Peyer's patch (tissue), 4 donors: ENCODE measurements around the gene NEB. TPM values are rescaled to one million over a fixed set of nuclear protein-coding genes. Genes with fewer than 3 reads are reported as not detected.

ENCODE experiments used
- DNase-seq, 3 donors: peaks; one replicate each; pipeline ENCODE4 v3.0.0-alpha.2; 2017 to 2019
- H3K27ac ChIP-seq, 4 donors: fragments of 200-600 bp; sonication (generic); one replicate each; pipeline ENCODE4 v1.5.1; 2016 to 2019
- H3K27me3 ChIP-seq, 2 donors: fragments of 200-600 bp; sonication (generic); one replicate each; pipeline ENCODE4 v1.5.1; 2019
- H3K36me3 ChIP-seq, 3 donors: fragments of 200-600 bp; sonication (generic); one replicate each; pipeline ENCODE4 v1.5.1; 2016 to 2019
- H3K4me1 ChIP-seq, 4 donors: fragments of 200-600 bp; sonication (generic); one replicate each; pipeline ENCODE4 v1.5.1; 2016 to 2019
- H3K4me3 ChIP-seq, 4 donors: fragments of 200-600 bp; sonication (generic); 1 replicate in 3 of 4; 2 replicates in 1 of 4; pipeline ENCODE4 v1.5.1; 2016 to 2019; ENCODE audit warnings: mild to moderate bottlenecking in 1 of 4
- H3K9me3 ChIP-seq, 4 donors: fragments of 200-600 bp; sonication (generic); one replicate each; pipeline ENCODE4 v1.5.1; 2016 to 2019; ENCODE audit warnings: mild to moderate bottlenecking in 1 of 4
- CTCF ChIP-seq, 6 experiments: fragments of 450-650 bp in 4 of 6; fragments of 200-600 bp in 2 of 6; sonication (generic) in 1 of 6; IDR thresholded peaks; one replicate each; pipeline ENCODE4 v1.5.1; 2017 to 2019; ENCODE audit warnings: antibody characterized with exemption in 6 of 6, mild to moderate bottlenecking in 3 of 6, moderate library complexity in 1 of 6
- POLR2A ChIP-seq, 2 donors: fragments of 450-650 bp; IDR thresholded peaks; one replicate each; pipeline ENCODE4 v1.5.1; 2017; ENCODE audit warnings: antibody characterized with exemption in 2 of 2, mild to moderate bottlenecking in 2 of 2, moderate library complexity in 2 of 2
- total RNA-seq, 4 donors: library from RNA; depleted of rRNA; stranded (reverse); fragments of >200 nt; gene quantifications; one replicate each; pipeline ENCODE4 v1.1.0, GENCODE V29; 2016

The NEB gene
- total RNA-seq, 4 donors from 2014 or later, result 2.7 to 5.1 (median 4.2) TPM

GRCh38 chr2:151720521-151720920 lies 13.8 kb downstream of the NEB start:
- DNase-seq, result no peak
- no peaks in the 10 kb centered on the region for H3K36me3 ChIP-seq
- no peak overlapping the region for H3K27ac ChIP-seq
- no peaks in the 10 kb centered on the region for H3K4me1 ChIP-seq
- H3K27me3 ChIP-seq, result no peaks in the 10 kb centered on the region
- no peaks in the 10 kb centered on the region for H3K9me3 ChIP-seq
- H3K4me3 ChIP-seq, result no peak overlapping the region
- no peak for TF ChIP-seq CTCF (IDR thresholded peaks at IDR 0.05)

- no peak for TF ChIP-seq POLR2A (IDR thresholded peaks at IDR 0.05)
- no peak for TF ChIP-seq CTCF (IDR thresholded peaks at IDR 0.05)
- no peak for DNase-seq
- Histone ChIP-seq H3K27ac (no peak overlapping the region), H3K9me3 (no peaks in the 10 kb centered on the region), H3K27me3 (no peaks in the 10 kb centered on the region), H3K4me3 (no peak overlapping the region), H3K36me3 (no peaks in the 10 kb centered on the region), H3K4me1 (no peaks in the 10 kb centered on the region)
These were observed 15.5 kb downstream of the NEB start for GRCh38 chr2:151718796-151719195.

GRCh38 chr2:151718247-151718646 lies 16.0 kb downstream of the NEB start:
- no peak overlapping the region for H3K4me3 ChIP-seq
- no peaks in the 10 kb centered on the region for H3K36me3 ChIP-seq
- no peaks in the 10 kb centered on the region for H3K27me3 ChIP-seq
- no peaks in the 10 kb centered on the region for H3K9me3 ChIP-seq
- TF ChIP-seq CTCF (IDR thresholded peaks at IDR 0.05), result no peak
- no peak for DNase-seq
- no peak overlapping the region for H3K27ac ChIP-seq
- H3K4me1 ChIP-seq, result no peaks in the 10 kb centered on the region

GRCh38 chr2:151716721-151717120 lies 17.6 kb downstream of the NEB start:
- no peaks in the 10 kb centered on the region for H3K4me1 ChIP-seq
- TF ChIP-seq POLR2A (IDR thresholded peaks at IDR 0.05), result no peak
- no peak for TF ChIP-seq CTCF (IDR thresholded peaks at IDR 0.05)
- no peaks in the 10 kb centered on the region for H3K27me3 ChIP-seq
- no peak overlapping the region for H3K4me3 ChIP-seq
- H3K9me3 ChIP-seq, result no peaks in the 10 kb centered on the region
- no peak for DNase-seq
- no peaks in the 10 kb centered on the region for H3K36me3 ChIP-seq
- no peak overlapping the region for H3K27ac ChIP-seq

- no peak overlapping the region for H3K27ac ChIP-seq
- no peaks in the 10 kb centered on the region for H3K27me3 ChIP-seq
- no peak for DNase-seq
- H3K4me1 ChIP-seq, result no peaks in the 10 kb centered on the region
- TF ChIP-seq POLR2A (IDR thresholded peaks at IDR 0.05), result no peak
- no peak for TF ChIP-seq CTCF (IDR thresholded peaks at IDR 0.05)
- H3K36me3 ChIP-seq, result no peaks in the 10 kb centered on the region
- H3K4me3 ChIP-seq, result no peak overlapping the region
- H3K9me3 ChIP-seq, result no peaks in the 10 kb centered on the region
These were observed 20.9 kb downstream of the NEB start for GRCh38 chr2:151713291-151713903.

- Histone ChIP-seq H3K27me3 (no peaks in the 10 kb centered on the region), H3K9me3 (no peaks in the 10 kb centered on the region), H3K36me3 (no peaks in the 10 kb centered on the region), H3K4me3 (no peak overlapping the region), H3K4me1 (no peaks in the 10 kb centered on the region), H3K27ac (no peak overlapping the region)
- DNase-seq, result no peak
- TF ChIP-seq POLR2A (IDR thresholded peaks at IDR 0.05) (no peak), CTCF (IDR thresholded peaks at IDR 0.05) (no peak)
These were observed 23.3 kb downstream of the NEB start for GRCh38 chr2:151711025-151711424.
